AG09319 (cell line): Measurements from ENCODE around the gene AQP2.

Experiments
- DNase-seq: peaks from one replicate; pipeline ENCODE4 v3.0.0-alpha.2; 2010; ENCODE audit warnings: low read depth; ENCODE audit errors: extremely low read depth
- TF ChIP-seq, protein P1 (sequence below): IDR thresholded peaks from 2 replicates; pipeline ENCODE4 v1.5.1; 2011; ENCODE audit warnings: low read depth, mild to moderate bottlenecking, inconsistent platforms, low read length, moderate library complexity

The AQP2 gene

DNA sequence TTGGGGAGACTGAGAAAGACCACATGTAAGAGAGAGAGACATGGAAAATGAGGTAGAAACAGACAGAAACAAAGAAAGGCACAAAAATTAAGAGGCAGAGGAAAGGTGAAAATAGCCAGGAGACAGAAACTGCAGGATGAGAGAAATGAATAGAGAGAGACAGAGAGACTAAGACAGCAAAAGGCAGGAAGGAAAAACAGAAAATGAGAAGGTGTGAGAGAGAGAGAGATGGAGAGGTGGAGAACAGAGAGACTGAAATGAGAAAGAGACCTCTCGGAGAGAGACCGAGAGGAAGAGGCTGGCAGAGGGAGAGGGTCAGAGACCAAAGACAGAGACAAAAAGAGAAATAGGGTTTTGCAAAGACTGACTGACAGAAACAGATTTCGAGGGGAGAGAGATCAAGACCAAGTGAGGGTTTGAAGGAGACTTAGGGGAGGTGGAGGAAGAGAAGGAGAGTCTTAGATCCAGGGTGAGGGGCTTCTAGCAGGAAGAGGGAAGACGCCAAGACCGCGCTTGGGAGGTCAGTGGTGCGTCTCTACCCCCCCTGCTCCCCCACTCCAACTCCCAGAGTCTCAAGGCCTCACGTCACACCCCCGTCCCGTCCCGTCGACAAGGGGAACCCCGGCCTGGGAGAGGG lies 10.1 kb downstream of the AQP2 start:
- no peak for DNase-seq
- TF ChIP-seq, protein P1, sequence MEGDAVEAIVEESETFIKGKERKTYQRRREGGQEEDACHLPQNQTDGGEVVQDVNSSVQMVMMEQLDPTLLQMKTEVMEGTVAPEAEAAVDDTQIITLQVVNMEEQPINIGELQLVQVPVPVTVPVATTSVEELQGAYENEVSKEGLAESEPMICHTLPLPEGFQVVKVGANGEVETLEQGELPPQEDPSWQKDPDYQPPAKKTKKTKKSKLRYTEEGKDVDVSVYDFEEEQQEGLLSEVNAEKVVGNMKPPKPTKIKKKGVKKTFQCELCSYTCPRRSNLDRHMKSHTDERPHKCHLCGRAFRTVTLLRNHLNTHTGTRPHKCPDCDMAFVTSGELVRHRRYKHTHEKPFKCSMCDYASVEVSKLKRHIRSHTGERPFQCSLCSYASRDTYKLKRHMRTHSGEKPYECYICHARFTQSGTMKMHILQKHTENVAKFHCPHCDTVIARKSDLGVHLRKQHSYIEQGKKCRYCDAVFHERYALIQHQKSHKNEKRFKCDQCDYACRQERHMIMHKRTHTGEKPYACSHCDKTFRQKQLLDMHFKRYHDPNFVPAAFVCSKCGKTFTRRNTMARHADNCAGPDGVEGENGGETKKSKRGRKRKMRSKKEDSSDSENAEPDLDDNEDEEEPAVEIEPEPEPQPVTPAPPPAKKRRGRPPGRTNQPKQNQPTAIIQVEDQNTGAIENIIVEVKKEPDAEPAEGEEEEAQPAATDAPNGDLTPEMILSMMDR = no peak

DNA sequence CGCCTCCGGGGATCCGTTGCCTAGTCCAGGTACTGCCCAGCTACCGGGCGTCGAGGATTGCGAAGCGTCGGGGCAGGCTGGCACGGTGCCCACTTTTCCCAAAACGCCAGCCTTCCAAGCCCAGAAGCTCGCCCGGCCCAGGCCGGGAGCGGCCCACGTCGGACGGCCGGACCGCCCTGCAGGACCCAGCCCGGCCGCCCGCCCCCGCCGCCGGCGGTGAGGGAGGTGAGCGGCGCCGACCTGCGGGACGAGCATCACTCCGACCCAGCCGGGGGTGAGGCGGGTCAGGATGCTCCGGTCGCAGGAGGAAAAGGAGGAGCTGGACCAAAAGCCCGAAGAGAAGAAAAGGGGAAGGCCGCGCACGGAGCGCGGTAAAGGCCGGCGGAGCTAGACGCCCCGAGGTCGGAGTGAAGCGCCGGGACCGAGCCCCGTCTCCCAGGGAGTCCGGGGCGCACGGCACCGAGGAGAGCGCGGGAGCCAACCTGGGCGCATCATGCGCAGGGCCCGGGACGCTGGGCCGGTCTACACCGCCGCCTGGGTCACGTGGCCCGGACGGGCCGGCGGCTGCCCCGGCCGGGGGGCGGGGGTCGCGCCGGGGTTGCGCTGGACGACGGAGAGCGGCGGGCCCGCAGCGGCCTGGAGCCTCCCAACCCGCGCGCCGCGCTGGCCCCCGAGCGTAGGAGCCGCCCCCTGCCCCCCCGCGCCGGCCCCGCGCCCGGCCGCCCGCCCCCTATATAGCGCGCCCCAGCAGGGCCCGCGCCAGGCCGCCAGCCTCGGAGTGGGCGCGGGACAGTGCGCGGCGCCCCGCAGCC lies 10.8 kb downstream of the AQP2 start, which contains the start of gene AQP5:
AQP5 (plus strand) TSS at position 762 of the 812 bp plus-strand sequence. CDS start 146 bp downstream, outside the sequence.
- DNase-seq = no peak
- TF ChIP-seq, protein P1 = no peak

DNA sequence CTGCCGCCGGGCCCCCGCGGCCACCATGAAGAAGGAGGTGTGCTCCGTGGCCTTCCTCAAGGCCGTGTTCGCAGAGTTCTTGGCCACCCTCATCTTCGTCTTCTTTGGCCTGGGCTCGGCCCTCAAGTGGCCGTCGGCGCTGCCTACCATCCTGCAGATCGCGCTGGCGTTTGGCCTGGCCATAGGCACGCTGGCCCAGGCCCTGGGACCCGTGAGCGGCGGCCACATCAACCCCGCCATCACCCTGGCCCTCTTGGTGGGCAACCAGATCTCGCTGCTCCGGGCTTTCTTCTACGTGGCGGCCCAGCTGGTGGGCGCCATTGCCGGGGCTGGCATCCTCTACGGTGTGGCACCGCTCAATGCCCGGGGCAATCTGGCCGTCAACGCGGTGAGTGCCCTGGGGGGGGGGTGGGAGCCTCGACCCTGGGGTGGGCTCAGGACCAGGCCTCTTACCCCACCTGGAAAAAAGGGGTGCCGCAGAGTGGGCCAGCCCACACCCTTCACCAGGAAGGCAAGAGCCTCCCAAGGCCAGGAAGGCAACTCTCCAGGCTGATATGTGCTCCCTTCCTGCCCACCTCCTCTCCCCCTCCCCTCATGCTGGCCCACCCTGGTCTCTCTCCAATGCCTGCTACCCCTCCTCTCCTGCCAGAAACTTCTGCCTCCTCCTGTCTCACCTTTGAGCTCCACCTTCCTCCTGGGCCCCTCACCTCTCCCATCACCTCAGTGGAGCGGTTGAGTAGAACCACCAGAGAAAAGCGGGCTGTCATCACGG lies 11.6 kb downstream of the AQP2 start:
- TF ChIP-seq, protein P1 = no peak
- DNase-seq = no peak

DNA sequence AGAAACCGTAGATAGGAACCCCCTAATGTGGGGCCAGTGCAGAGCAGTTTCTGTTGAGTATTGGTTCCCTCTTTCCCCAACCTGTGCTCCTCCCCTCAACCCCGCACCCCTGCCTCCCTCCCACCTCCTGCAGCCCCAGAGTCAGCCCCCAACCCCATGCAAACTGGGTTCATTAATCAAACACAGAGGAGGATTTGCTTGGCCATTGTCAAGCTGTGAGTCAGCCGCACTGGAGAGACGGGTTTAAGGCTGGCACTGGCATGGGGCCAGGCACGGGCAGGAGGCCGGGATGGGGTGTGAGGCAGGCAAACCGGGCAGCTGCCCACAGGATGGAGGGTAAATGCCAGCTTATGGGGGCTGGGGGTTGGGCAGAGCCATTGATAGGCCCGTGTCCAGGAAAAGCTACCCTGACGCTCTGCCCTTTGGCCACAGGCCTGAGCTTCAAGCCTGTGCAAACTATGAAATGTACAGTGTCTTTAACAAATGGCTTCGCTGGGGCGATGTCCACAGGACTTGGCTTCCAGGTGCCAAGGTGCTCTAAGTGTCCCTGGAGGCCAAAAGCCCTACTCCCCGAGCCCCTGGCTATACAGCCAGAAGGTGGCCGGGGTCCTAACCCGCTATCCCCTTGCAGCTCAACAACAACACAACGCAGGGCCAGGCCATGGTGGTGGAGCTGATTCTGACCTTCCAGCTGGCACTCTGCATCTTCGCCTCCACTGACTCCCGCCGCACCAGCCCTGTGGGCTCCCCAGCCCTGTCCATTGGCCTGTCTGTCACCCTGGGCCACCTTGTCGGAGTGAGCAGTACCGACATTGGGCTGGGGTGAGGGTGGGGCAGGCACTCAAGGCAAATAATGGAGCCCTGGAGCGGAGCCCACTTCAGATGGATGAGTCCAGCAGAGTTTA lies 12.6 kb downstream of the AQP2 start:
- DNase-seq = no peak

DNA sequence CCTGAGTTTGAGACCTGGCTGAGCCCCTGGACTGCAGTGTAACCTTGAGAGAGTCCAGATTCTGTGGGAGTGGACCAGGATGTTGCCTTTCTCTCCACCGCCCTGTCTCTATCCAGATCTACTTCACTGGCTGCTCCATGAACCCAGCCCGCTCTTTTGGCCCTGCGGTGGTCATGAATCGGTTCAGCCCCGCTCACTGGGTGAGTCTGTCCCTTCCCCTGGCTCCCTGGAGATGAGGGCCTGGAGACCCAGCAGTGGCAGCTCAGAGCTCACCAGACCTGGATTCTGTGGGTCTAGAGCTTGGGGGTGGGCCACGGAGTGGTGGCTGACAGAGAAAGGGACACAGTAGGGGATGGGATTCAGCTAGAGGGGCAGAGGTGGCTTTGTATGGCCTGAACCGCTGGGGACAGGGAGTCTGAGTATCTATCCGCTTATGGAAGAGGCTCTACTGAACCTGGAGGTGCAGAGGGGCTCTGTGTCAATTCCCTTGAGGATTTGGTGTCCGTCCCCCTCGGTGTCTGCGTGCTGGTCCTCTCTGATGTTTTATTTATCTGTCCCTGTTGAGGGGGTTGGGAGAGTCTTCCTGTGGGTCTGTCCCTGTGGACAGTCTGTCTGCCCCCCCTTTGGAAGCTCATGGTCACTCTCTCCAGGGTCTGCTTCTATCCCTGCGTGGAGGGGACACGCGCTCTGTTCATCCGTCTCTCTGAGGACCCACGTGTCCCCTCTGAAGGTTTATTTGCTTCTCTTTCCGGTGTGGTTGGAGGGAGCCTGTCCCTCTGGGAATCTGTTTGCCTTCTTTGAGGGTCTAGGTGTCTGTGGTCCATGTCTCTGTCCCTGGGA lies 13.7 kb downstream of the AQP2 start:
- TF ChIP-seq, protein P1 = no peak
- DNase-seq = no peak

More for the DNA sequence above, 12.6 kb downstream of the AQP2 start:
- TF ChIP-seq, protein P1 = no peak

DNA sequence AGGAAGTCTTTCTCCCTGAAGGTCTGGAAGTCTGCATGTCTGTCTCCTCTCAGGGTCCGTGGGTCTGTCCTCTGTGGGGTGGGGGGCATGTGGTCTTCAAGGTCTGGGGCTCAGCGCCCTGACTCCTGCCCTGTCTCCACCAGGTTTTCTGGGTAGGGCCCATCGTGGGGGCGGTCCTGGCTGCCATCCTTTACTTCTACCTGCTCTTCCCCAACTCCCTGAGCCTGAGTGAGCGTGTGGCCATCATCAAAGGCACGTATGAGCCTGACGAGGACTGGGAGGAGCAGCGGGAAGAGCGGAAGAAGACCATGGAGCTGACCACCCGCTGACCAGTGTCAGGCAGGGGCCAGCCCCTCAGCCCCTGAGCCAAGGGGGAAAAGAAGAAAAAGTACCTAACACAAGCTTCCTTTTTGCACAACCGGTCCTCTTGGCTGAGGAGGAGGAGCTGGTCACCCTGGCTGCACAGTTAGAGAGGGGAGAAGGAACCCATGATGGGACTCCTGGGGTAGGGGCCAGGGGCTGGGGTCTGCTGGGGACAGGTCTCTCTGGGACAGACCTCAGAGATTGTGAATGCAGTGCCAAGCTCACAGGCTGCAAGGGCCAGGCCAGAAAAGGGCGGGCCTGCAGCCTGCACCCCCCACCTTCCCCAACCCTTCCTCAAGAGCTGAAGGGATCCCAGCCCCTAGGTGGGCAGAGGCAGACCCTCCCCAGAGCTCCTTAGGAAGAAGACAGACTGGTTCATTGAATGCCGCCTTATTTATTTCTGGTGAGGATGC lies 14.5 kb downstream of the AQP2 start:
- TF ChIP-seq, protein P1 = no peak
- no peak for DNase-seq
